K562 (cell line): Measurements from ENCODE around the gene COPS4. TPM values are rescaled to one million over a fixed set of nuclear protein-coding genes. Genes with fewer than 3 reads are reported as not detected.

ENCODE experiments used
- CREM ChIP-seq: IDR thresholded peaks from 2 replicates; pipeline ENCODE4 v1.6.1; 2014; ENCODE audit warnings: antibody characterized with exemption, low read depth
- GTF2F1 ChIP-seq: IDR thresholded peaks from 2 replicates; pipeline ENCODE4 v1.6.1; 2011; ENCODE audit warnings: low read depth, low read length, improper control_type of control experiment
- HMGXB4 ChIP-seq: sonication (generic); formaldehyde crosslinking; IDR thresholded peaks from 2 replicates; pipeline ENCODE4 v1.8.1; 2023; ENCODE audit warnings: mild to moderate bottlenecking, missing genetic modification reagents
- MXI1 ChIP-seq: IDR thresholded peaks from 2 replicates; pipeline ENCODE4 v1.6.1; 2011; ENCODE audit warnings: low read depth, mild to moderate bottlenecking, improper control_type of control experiment, low read length
- PHF8 ChIP-seq: fragments of 200-600 bp; sonication (generic); IDR thresholded peaks from 2 replicates; pipeline ENCODE4 v1.6.1; 2012; ENCODE audit warnings: mixed run types, mild to moderate bottlenecking, inconsistent platforms, low read length, moderate library complexity, borderline replicate concordance
- POLR3G ChIP-seq: IDR thresholded peaks from 2 replicates; pipeline ENCODE4 v1.6.1; 2011; ENCODE audit not compliant: insufficient read length, insufficient replicate concordance; ENCODE audit errors: extremely low read depth
- RREB1 ChIP-seq: fragments of 250-450 bp; sonication (Bioruptor Pico); IDR thresholded peaks from 2 replicates; pipeline ENCODE4 v1.4.0; 2020
- TAL1 ChIP-seq: fragments of 450-650 bp; IDR thresholded peaks from 2 replicates; pipeline ENCODE4 v1.6.1; 2016; ENCODE audit warnings: mild to moderate bottlenecking
- TOE1 ChIP-seq, 2 experiments: fragments of 450-650 bp in 1 of 2; sonication (generic) in 1 of 2; formaldehyde crosslinking in 1 of 2; IDR thresholded peaks; 2 replicates each; pipeline versions ENCODE4 v1.7.1 to v1.8.0; 2016 to 2022; ENCODE audit warnings: borderline replicate concordance in 2 of 2, mild to moderate bottlenecking in 2 of 2, antibody characterized with exemption in 1 of 2, inconsistent platforms in 1 of 2, low read depth in 1 of 2, missing genetic modification reagents in 1 of 2, moderate library complexity in 1 of 2
- ZFX ChIP-seq: sonication (generic); formaldehyde crosslinking; IDR thresholded peaks from 2 replicates; pipeline ENCODE4 v1.8.0; 2022; ENCODE audit warnings: mild to moderate bottlenecking, missing genetic modification reagents, moderate library complexity
- ZNF23 ChIP-seq: fragments of 250-450 bp; sonication (Bioruptor Pico); IDR thresholded peaks from 2 replicates; pipeline ENCODE4 v1.4.0; 2020; ENCODE audit warnings: mild to moderate bottlenecking
- ZNF740 ChIP-seq, 3 experiments: fragments of 200-800 bp in 1 of 3; sonication (Bioruptor generic) in 1 of 3; sonication (generic) in 1 of 3; formaldehyde crosslinking in 1 of 3; IDR thresholded peaks; 2 replicates each; pipeline versions ENCODE4 v1.6.1 to v1.8.0; 2016 to 2022; ENCODE audit warnings: mild to moderate bottlenecking in 2 of 3, missing compliant biosample characterization in 2 of 3, missing genetic modification characterization in 2 of 3, missing genetic modification reagents in 1 of 3
- polyA plus RNA-seq, 8 experiments: library from polyadenylated mRNA; depleted of rRNA in 4 of 8; stranded (reverse) in 5 of 8; unstranded in 3 of 8; fragments of >200 nt; fragmentation: Nextera tagmentation in 2 of 8; fragmentation: Illumina TruSeq in 1 of 8; extraction: Ambion mirVana in 2 of 8; extraction: Trizol in 1 of 8; gene quantifications; 2 replicates each; pipeline versions ENCODE4 v1.2.1 to v1.2.3, GENCODE V29; 2011 to 2014; ENCODE audit warnings: inconsistent platforms in 1 of 8, missing spikeins in 1 of 8
- total RNA-seq, 7 experiments: library from RNA; depleted of rRNA in 6 of 7; stranded (reverse); fragments of >200 nt in 6 of 7; fragmentation: Illumina TruSeq in 2 of 7; extraction: Trizol in 2 of 7; gene quantifications; 2 replicates each; pipeline versions ENCODE4 v1.2.1 to v1.2.3, GENCODE V29; 2011 to 2021; ENCODE audit warnings: low replicate concordance in 1 of 7
- TF ChIP-seq, protein P1 (sequence below): fragments of 250-450 bp; sonication (Bioruptor Pico); IDR thresholded peaks from 2 replicates; pipeline ENCODE4 v1.8.0; 2022; ENCODE audit warnings: inconsistent platforms
- TF ChIP-seq, protein P2 (sequence below): sonication (generic); formaldehyde crosslinking; IDR thresholded peaks from 2 replicates; pipeline ENCODE4 v1.8.0; 2022; ENCODE audit warnings: mild to moderate bottlenecking, missing genetic modification reagents

COPS4 gene
- total and polyA plus RNA-seq, 9 of the 15 experiments (the other 6 are each of a cell fraction or from before 2014, with no cell fraction given) = 44.7 to 180 (median 70.9) TPM

DNA sequence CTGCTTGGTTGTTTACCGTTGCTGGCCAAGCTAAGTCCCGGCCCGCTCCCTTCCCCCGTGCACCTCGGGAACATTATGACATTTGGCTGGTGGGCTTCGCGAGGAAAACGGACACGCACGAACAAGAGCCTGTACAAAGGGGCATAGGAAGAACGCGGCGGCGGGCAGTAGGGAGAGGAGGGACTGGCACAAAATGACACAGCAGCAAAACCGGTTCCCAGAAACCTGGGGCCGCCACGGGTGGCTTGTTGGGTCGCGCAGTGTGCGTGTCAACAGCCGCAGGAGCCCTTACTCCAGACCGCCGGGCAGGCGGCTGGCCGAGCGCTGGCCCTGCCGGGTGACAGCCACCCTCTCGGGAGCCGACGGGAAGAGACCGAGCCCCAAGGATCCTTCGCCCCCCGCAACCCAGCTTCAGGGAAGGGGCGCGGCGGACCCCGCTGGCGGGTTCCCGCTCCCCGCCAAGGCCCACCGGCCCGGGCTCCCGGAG lies 22.7 kb upstream of the COPS4 start (continued):
- TF ChIP-seq RREB1 (CRISPR knock-in tag) (no peak), ZFX (peak; percentile 87), POLR3G (no peak), HMGXB4 (CRISPR knock-in tag) (0 out of 2 replicates have a peak, but pooled peaks have one; percentile 33), PHF8 (no peak), CREM (0 out of 2 replicates have a peak, but pooled peaks have one; percentile 40), GTF2F1 (no peak), TOE1 (IDR thresholded peaks at IDR 0.05; ENCODE audit: borderline replicate concordance) (no peak), TOE1 (CRISPR knock-in tag; IDR thresholded peaks at IDR 0.05; ENCODE audit: borderline replicate concordance, low read depth) (no peak), ZNF740 (CRISPR knock-in tag; IDR thresholded peaks at IDR 0.05) (peak; percentile 23; the same call in 1 of the 2 replicates), ZNF740 (tag; IDR thresholded peaks at IDR 0.05) (no peak), MXI1 (no peak), TAL1 (no peak), ZNF23 (CRISPR knock-in tag) (no peak)
- TF ChIP-seq, protein P1, sequence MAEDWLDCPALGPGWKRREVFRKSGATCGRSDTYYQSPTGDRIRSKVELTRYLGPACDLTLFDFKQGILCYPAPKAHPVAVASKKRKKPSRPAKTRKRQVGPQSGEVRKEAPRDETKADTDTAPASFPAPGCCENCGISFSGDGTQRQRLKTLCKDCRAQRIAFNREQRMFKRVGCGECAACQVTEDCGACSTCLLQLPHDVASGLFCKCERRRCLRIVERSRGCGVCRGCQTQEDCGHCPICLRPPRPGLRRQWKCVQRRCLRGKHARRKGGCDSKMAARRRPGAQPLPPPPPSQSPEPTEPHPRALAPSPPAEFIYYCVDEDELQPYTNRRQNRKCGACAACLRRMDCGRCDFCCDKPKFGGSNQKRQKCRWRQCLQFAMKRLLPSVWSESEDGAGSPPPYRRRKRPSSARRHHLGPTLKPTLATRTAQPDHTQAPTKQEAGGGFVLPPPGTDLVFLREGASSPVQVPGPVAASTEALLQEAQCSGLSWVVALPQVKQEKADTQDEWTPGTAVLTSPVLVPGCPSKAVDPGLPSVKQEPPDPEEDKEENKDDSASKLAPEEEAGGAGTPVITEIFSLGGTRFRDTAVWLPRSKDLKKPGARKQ = no peak
- TF ChIP-seq, protein P2, sequence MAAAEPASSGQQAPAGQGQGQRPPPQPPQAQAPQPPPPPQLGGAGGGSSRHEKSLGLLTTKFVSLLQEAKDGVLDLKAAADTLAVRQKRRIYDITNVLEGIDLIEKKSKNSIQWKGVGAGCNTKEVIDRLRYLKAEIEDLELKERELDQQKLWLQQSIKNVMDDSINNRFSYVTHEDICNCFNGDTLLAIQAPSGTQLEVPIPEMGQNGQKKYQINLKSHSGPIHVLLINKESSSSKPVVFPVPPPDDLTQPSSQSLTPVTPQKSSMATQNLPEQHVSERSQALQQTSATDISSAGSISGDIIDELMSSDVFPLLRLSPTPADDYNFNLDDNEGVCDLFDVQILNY (CRISPR knock-in tag) = no peak
